HG03139 (cell line): Measurements from ENCODE around the gene TPCN2.

ENCODE experiments used
- ATAC-seq: cut with Tn5 transposase; IDR thresholded peaks from one replicate; pipeline ENCODE4 v1.9.1; 2021; ENCODE audit not compliant: unreplicated experiment

TPCN2 gene

GRCh38 chr11:69183613-69184012, 134.9 kb downstream of the TPCN2 start:
- ATAC-seq, result no peak
